HepG2 (cell line): ENCODE data around the gene RABGAP1. TPM values are rescaled to one million over a fixed set of nuclear protein-coding genes. Genes with fewer than 3 reads are reported as not detected.

Experiments used
- BHLHE40 ChIP-seq: IDR thresholded peaks from 2 replicates; pipeline ENCODE4 v1.6.1; 2011; ENCODE audit warnings: low read length, improper control_type of control experiment
- BRCA1 ChIP-seq: sonication (generic); formaldehyde crosslinking; IDR thresholded peaks from 2 replicates; pipeline ENCODE4 v1.4.0; 2020; ENCODE audit warnings: missing genetic modification reagents
- EEA1 ChIP-seq: sonication (generic); formaldehyde crosslinking; IDR thresholded peaks from 2 replicates; pipeline ENCODE4 v1.5.1; 2020; ENCODE audit warnings: mild to moderate bottlenecking, missing genetic modification reagents, borderline replicate concordance
- HNF1A ChIP-seq, 2 experiments: sonication (generic) in 1 of 2; formaldehyde crosslinking in 1 of 2; IDR thresholded peaks; 2 replicates each; pipeline versions ENCODE4 v1.4.0 to v1.6.1; 2016 to 2020; ENCODE audit warnings: borderline replicate concordance in 1 of 2, low read depth in 1 of 2, mild to moderate bottlenecking in 1 of 2, missing genetic modification reagents in 1 of 2
- IKZF1 ChIP-seq: fragments of 450-650 bp; IDR thresholded peaks from 2 replicates; pipeline ENCODE4 v1.7.1; 2016
- IRX3 ChIP-seq: sonication (generic); formaldehyde crosslinking; IDR thresholded peaks from 2 replicates; pipeline ENCODE4 v1.8.1; 2023; ENCODE audit warnings: mild to moderate bottlenecking, low read depth, missing genetic modification reagents, borderline replicate concordance
- KDM3A ChIP-seq: IDR thresholded peaks from 2 replicates; pipeline ENCODE4 v1.6.1; 2018; ENCODE audit warnings: low read depth, missing compliant biosample characterization
- KLF13 ChIP-seq: sonication (generic); formaldehyde crosslinking; IDR thresholded peaks from 2 replicates; pipeline ENCODE4 v1.4.0; 2020; ENCODE audit warnings: mild to moderate bottlenecking, missing genetic modification reagents
- MAFG ChIP-seq: sonication (generic); formaldehyde crosslinking; IDR thresholded peaks from 2 replicates; pipeline ENCODE4 v1.5.1; 2020; ENCODE audit warnings: mild to moderate bottlenecking, missing genetic modification reagents
- MAFK ChIP-seq, 2 experiments: IDR thresholded peaks in 1 of 2; conservative IDR thresholded peaks in 1 of 2; 2 replicates each; pipeline ENCODE4 v1.6.1; 2011; ENCODE audit warnings: improper control_type of control experiment in 2 of 2, low read length in 2 of 2
- MLLT10 ChIP-seq: sonication (generic); formaldehyde crosslinking; IDR thresholded peaks from 2 replicates; pipeline ENCODE4 v1.4.0; 2020; ENCODE audit warnings: missing genetic modification reagents
- NAIF1 ChIP-seq: sonication (generic); formaldehyde crosslinking; IDR thresholded peaks from 2 replicates; pipeline ENCODE4 v1.5.0; 2020; ENCODE audit warnings: mild to moderate bottlenecking, missing genetic modification reagents, borderline replicate concordance
- NKX3-1 ChIP-seq: sonication (generic); formaldehyde crosslinking; IDR thresholded peaks from 2 replicates; pipeline ENCODE4 v1.5.0; 2020; ENCODE audit warnings: missing genetic modification reagents
- PHF5A ChIP-seq: IDR thresholded peaks from one replicate; pipeline ENCODE4 v1.6.1; 2018; ENCODE audit warnings: low read depth, missing genetic modification reagents; ENCODE audit not compliant: unreplicated experiment
- SKI ChIP-seq: fragments of 450-650 bp; IDR thresholded peaks from one replicate; pipeline ENCODE4 v1.6.1; 2018; ENCODE audit warnings: mild to moderate bottlenecking; ENCODE audit not compliant: partially characterized antibody
- ZBTB1 ChIP-seq: sonication (generic); formaldehyde crosslinking; IDR thresholded peaks from 2 replicates; pipeline ENCODE4 v1.4.0; 2020; ENCODE audit warnings: missing genetic modification reagents, borderline replicate concordance
- ZKSCAN8 ChIP-seq: IDR thresholded peaks from 2 replicates; pipeline ENCODE4 v1.6.1; 2016; ENCODE audit warnings: borderline replicate concordance, missing genetic modification reagents, missing compliant biosample characterization
- ZNF136 ChIP-seq: sonication (generic); formaldehyde crosslinking; IDR thresholded peaks from 2 replicates; pipeline ENCODE4 v1.8.1; 2022; ENCODE audit warnings: low read depth, mild to moderate bottlenecking, moderate library complexity, missing genetic modification reagents
- ZNF264 ChIP-seq: sonication (generic); formaldehyde crosslinking; IDR thresholded peaks from 2 replicates; pipeline ENCODE4 v1.4.0; 2020; ENCODE audit warnings: missing genetic modification reagents
- ZNF337 ChIP-seq: sonication (generic); formaldehyde crosslinking; IDR thresholded peaks from 2 replicates; pipeline ENCODE4 v1.5.1; 2020; ENCODE audit warnings: missing genetic modification reagents, low read depth, mild to moderate bottlenecking, borderline replicate concordance
- ZNF460 ChIP-seq: sonication (generic); formaldehyde crosslinking; IDR thresholded peaks from 2 replicates; pipeline ENCODE4 v1.5.1; 2020; ENCODE audit warnings: missing genetic modification reagents, mild to moderate bottlenecking, borderline replicate concordance
- ZNF891 ChIP-seq: sonication (generic); formaldehyde crosslinking; IDR thresholded peaks from 2 replicates; pipeline ENCODE4 v1.5.0; 2020; ENCODE audit warnings: mild to moderate bottlenecking, missing genetic modification reagents
- polyA plus RNA-seq, 8 experiments: library from polyadenylated mRNA; depleted of rRNA in 3 of 8; stranded (reverse) in 7 of 8; unstranded in 1 of 8; fragments of >200 nt; fragmentation: Illumina TruSeq in 4 of 8; extraction: Trizol in 4 of 8; gene quantifications; 2 replicates each; pipeline versions ENCODE4 v1.2.1 to v1.2.3, GENCODE V29; 2011 to 2016; ENCODE audit warnings: low read depth in 4 of 8, missing spikeins in 1 of 8, mixed read lengths in 1 of 8; ENCODE audit not compliant: insufficient read depth in 1 of 8
- total RNA-seq, 5 experiments: library from RNA; depleted of rRNA; stranded (reverse); fragments of >200 nt; fragmentation: Illumina TruSeq; extraction: Trizol; gene quantifications; 2 replicates each; pipeline ENCODE4 v1.2.3, GENCODE V29; 2016; ENCODE audit warnings: low read depth in 1 of 5
- TF ChIP-seq, protein P1 (sequence below): sonication (generic); formaldehyde crosslinking; IDR thresholded peaks from 2 replicates; pipeline ENCODE4 v1.4.0; 2020; ENCODE audit warnings: missing genetic modification reagents
- TF ChIP-seq, protein P2 (sequence below): sonication (generic); formaldehyde crosslinking; IDR thresholded peaks from 2 replicates; pipeline ENCODE4 v1.4.0; 2020; ENCODE audit warnings: missing genetic modification reagents

Gene RABGAP1
- total and polyA plus RNA-seq, 2 of the 13 experiments (the other 11 are each of a cell fraction or from before 2014, with no cell fraction given) = 19.1 to 19.3 TPM

GRCh38 chr9:122936464-122936863, 4.4 kb upstream of the RABGAP1 start (continued):
- no peak for TF ChIP-seq MAFG (CRISPR knock-in tag)
- TF ChIP-seq SKI = peak; percentile 54
- TF ChIP-seq PHF5A (CRISPR knock-in tag) = peak; percentile 69
- TF ChIP-seq, protein P1, sequence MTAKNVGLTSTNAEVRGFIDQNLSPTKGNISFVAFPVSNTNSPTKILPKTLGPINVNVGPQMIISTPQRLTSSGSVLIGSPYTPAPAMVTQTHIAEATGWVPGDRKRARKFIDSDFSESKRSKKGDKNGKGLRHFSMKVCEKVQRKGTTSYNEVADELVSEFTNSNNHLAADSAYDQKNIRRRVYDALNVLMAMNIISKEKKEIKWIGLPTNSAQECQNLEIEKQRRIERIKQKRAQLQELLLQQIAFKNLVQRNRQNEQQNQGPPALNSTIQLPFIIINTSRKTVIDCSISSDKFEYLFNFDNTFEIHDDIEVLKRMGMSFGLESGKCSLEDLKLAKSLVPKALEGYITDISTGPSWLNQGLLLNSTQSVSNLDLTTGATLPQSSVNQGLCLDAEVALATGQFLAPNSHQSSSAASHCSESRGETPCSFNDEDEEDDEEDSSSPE = no peak
- TF ChIP-seq ZBTB1 (CRISPR knock-in tag) = no peak
- 0 out of 2 replicates have a peak, but pooled peaks have one; percentile 41 for TF ChIP-seq ZNF264 (CRISPR knock-in tag)
- peak; percentile 58; the same call in 1 of the 2 replicates for TF ChIP-seq KDM3A (CRISPR knock-in tag)
- TF ChIP-seq NAIF1 (CRISPR knock-in tag) = no peak
- TF ChIP-seq IRX3 (CRISPR knock-in tag) = no peak
- no peak for TF ChIP-seq ZNF136 (CRISPR knock-in tag)
- no peak for TF ChIP-seq ZNF337
- no peak for TF ChIP-seq ZNF460 (CRISPR knock-in tag)
- no peak for TF ChIP-seq HNF1A (IDR thresholded peaks at IDR 0.05; ENCODE audit: low read depth)
- TF ChIP-seq HNF1A (CRISPR knock-in tag; IDR thresholded peaks at IDR 0.05; ENCODE audit: borderline replicate concordance) = no peak
- no peak for TF ChIP-seq MAFK (conservative IDR thresholded peaks at IDR 0.05 in 1 of 2, IDR thresholded peaks at IDR 0.05 in 1 of 2; ENCODE audit: low read length in 2 of 2)
- no peak for TF ChIP-seq MLLT10
- TF ChIP-seq BRCA1 (CRISPR knock-in tag) = no peak
- 0 out of 2 replicates have a peak, but pooled peaks have one; percentile 69 for TF ChIP-seq ZKSCAN8 (CRISPR knock-in tag)
- no peak for TF ChIP-seq KLF13 (CRISPR knock-in tag)
- TF ChIP-seq BHLHE40 = 0 out of 2 replicates have a peak, but pooled peaks have one; percentile 28
- no peak for TF ChIP-seq EEA1 (CRISPR knock-in tag)
- TF ChIP-seq IKZF1 = no peak
- no peak for TF ChIP-seq NKX3-1
- no peak for TF ChIP-seq ZNF891
- TF ChIP-seq, protein P2, sequence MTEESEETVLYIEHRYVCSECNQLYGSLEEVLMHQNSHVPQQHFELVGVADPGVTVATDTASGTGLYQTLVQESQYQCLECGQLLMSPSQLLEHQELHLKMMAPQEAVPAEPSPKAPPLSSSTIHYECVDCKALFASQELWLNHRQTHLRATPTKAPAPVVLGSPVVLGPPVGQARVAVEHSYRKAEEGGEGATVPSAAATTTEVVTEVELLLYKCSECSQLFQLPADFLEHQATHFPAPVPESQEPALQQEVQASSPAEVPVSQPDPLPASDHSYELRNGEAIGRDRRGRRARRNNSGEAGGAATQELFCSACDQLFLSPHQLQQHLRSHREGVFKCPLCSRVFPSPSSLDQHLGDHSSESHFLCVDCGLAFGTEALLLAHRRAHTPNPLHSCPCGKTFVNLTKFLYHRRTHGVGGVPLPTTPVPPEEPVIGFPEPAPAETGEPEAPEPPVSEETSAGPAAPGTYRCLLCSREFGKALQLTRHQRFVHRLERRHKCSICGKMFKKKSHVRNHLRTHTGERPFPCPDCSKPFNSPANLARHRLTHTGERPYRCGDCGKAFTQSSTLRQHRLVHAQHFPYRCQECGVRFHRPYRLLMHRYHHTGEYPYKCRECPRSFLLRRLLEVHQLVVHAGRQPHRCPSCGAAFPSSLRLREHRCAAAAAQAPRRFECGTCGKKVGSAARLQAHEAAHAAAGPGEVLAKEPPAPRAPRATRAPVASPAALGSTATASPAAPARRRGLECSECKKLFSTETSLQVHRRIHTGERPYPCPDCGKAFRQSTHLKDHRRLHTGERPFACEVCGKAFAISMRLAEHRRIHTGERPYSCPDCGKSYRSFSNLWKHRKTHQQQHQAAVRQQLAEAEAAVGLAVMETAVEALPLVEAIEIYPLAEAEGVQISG (CRISPR knock-in tag) = peak; percentile 59; the same call in 1 of the 2 replicates
